ENCODE results near the gene RIN3.
"Not testable (repeated sequence)": the region's sequence is repeated elsewhere in the genome, so short reads cannot be mapped to it uniquely, and the experiment has no call there.

RIN3 gene

GRCh38 chr14:92675976-92676375 lies 162.4 kb downstream of the RIN3 start:
- no peak for DNase-seq

GRCh38 chr14:92676403-92677086 lies 163.0 kb downstream of the RIN3 start:
- DNase-seq: no peak

- no peak for DNase-seq
These were observed 163.6 kb downstream of the RIN3 start for GRCh38 chr14:92677087-92677668.

GRCh38 chr14:92677955-92678354 lies 164.4 kb downstream of the RIN3 start:
- DNase-seq: no peak

GRCh38 chr14:92678766-92679165 lies 165.2 kb downstream of the RIN3 start:
- no peak for DNase-seq

GRCh38 chr14:92679246-92679645 lies 165.7 kb downstream of the RIN3 start:
- no peak for DNase-seq

- not testable (repeated sequence) for DNase-seq
These were observed 166.7 kb downstream of the RIN3 start for GRCh38 chr14:92680330-92680729.

- peak; percentile 48 for DNase-seq
These were observed 167.4 kb downstream of the RIN3 start for GRCh38 chr14:92680781-92681650.

GRCh38 chr14:92683041-92683440 lies 169.5 kb downstream of the RIN3 start:
- no peak for DNase-seq

GRCh38 chr14:92684801-92685560 lies 171.4 kb downstream of the RIN3 start:
- DNase-seq: no peak

- DNase-seq: no peak
These were observed 172.3 kb downstream of the RIN3 start for GRCh38 chr14:92685784-92686355.

GRCh38 chr14:92686411-92686899 lies 172.9 kb downstream of the RIN3 start:
- no peak for DNase-seq

GRCh38 chr14:92686900-92687427 lies 173.4 kb downstream of the RIN3 start:
- peak; percentile 44 for DNase-seq

GRCh38 chr14:92687681-92688433 lies 174.3 kb downstream of the RIN3 start:
- no peak for DNase-seq

GRCh38 chr14:92688434-92689375 lies 175.1 kb downstream of the RIN3 start:
- DNase-seq: no peak

- DNase-seq: no peak
These were observed 176.8 kb downstream of the RIN3 start for GRCh38 chr14:92690171-92691011.

GRCh38 chr14:92692822-92693226 lies 179.2 kb downstream of the RIN3 start:
- no peak for DNase-seq

GRCh38 chr14:92693998-92694795 lies 180.6 kb downstream of the RIN3 start:
- DNase-seq: no peak

Measured in T1000 (cell line).